Activated CD8-positive, alpha-beta T cell treated with anti-CD3 and anti-CD28 coated beads for 36 hours (primary cell): ENCODE measurements around the gene MASTL. TPM values are rescaled to one million over a fixed set of nuclear protein-coding genes. Genes with fewer than 3 reads are reported as not detected.

Source experiments
- ATAC-seq: fragments of 200-7000 bp; cut with Tn5 transposase; one replicate; pipeline ENCODE4 v1.10.0; 2021; ENCODE audit warnings: mild to moderate bottlenecking, moderate library complexity
- CTCF ChIA-PET: fragments of 350-600 bp; sonication (Branson Sonifier 250); formaldehyde crosslinking; loops from one replicate; lab custom pipeline; 2021; ENCODE audit warnings: antibody characterized with exemption; lab: Charles Lee
- POLR2A ChIA-PET: fragments of 350-600 bp; sonication (Branson Sonifier 250); formaldehyde crosslinking; loops from one replicate; lab custom pipeline; 2021; ENCODE audit warnings: antibody characterized with exemption; lab: Charles Lee
- DNase-seq: peaks from one replicate; pipeline ENCODE4 v3.0.0-alpha.2; 2020
- H3K27ac Mint-ChIP-seq: one replicate; pipeline ENCODE4 v1.8.0; 2021; ENCODE audit warnings: mild to moderate bottlenecking, mixed read lengths
- H3K27me3 Mint-ChIP-seq: one replicate; pipeline ENCODE4 v1.8.0; 2021; ENCODE audit warnings: mixed read lengths
- H3K36me3 Mint-ChIP-seq: one replicate; pipeline ENCODE4 v1.8.0; 2021; ENCODE audit warnings: low read depth, mixed read lengths
- H3K4me1 Mint-ChIP-seq: one replicate; pipeline ENCODE4 v1.8.0; 2021; ENCODE audit warnings: low read depth, mixed read lengths
- H3K4me3 Mint-ChIP-seq: one replicate; pipeline ENCODE4 v1.8.0; 2021; ENCODE audit warnings: mild to moderate bottlenecking, moderate library complexity, mixed read lengths
- H3K9me3 Mint-ChIP-seq: one replicate; pipeline ENCODE4 v1.8.0; 2021; ENCODE audit warnings: mixed read lengths
- intact Hi-C: fragments of 100-400 bp; cut with micrococcal nuclease; formaldehyde crosslinking; loops from one replicate; pipeline ENCODE4 v1.10.0; 2022
- total RNA-seq, 2 experiments: library from RNA; stranded (reverse); gene quantifications; one replicate each; pipeline ENCODE4 v1.2.3, GENCODE V29; 2021
- TF ChIP-seq, protein P1 (sequence below): fragments of 200-600 bp; IDR thresholded peaks from one replicate; pipeline ENCODE4 v1.8.0; 2022; ENCODE audit warnings: antibody characterized with exemption, mild to moderate bottlenecking

MASTL gene
- total RNA-seq, 2 experiments from 2014 or later = 40.5 to 43.6 TPM

DNA sequence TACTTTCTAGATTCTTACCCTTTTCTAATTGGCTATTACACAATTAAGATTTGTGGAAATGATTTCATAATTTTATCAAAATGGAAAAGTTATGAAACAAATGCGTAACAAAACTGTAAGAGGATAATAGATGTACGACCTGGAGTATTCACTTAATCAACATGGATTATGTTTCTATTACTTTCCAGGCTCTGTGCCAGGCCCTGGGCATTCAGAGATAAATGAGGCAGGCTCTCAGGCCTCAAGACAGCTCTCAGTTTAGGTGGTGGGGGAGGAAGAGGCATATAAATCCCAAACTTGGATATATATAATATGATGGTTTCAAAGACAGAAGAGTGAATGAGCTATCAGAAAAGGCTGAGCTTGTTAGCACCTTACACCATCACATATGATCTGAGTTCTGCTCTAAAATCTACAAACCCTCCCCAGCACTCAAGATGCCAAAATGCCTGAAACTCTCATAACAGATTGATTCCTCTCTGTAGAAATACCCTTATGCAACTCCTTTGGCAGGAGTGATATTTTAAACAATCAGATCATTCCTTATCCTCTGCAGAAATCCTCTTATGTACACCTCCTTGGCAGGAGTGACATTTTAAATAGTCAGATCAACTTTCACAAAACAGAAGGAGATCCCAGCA is 42.9 kb downstream of the MASTL start:
- DNase-seq (no peak), ATAC-seq (no peak)
- TF ChIP-seq, protein P1, sequence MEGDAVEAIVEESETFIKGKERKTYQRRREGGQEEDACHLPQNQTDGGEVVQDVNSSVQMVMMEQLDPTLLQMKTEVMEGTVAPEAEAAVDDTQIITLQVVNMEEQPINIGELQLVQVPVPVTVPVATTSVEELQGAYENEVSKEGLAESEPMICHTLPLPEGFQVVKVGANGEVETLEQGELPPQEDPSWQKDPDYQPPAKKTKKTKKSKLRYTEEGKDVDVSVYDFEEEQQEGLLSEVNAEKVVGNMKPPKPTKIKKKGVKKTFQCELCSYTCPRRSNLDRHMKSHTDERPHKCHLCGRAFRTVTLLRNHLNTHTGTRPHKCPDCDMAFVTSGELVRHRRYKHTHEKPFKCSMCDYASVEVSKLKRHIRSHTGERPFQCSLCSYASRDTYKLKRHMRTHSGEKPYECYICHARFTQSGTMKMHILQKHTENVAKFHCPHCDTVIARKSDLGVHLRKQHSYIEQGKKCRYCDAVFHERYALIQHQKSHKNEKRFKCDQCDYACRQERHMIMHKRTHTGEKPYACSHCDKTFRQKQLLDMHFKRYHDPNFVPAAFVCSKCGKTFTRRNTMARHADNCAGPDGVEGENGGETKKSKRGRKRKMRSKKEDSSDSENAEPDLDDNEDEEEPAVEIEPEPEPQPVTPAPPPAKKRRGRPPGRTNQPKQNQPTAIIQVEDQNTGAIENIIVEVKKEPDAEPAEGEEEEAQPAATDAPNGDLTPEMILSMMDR = no peak
- Mint-ChIP-seq H3K36me3 (peaks cover 2% of the 10 kb centered on the region), H3K4me1 (no peaks in the 10 kb centered on the region), H3K9me3 (no peaks in the 10 kb centered on the region), H3K27me3 (no peaks in the 10 kb centered on the region), H3K4me3 (no peak overlapping the region), H3K27ac (no peak overlapping the region)
- CTCF ChIA-PET = no interaction called here
- intact Hi-C loops = no loop called here
- POLR2A ChIA-PET = interaction anchor here (0.8 to 0.9 kb wide), 2 partner anchors 24 to 82 kb away, joined by 3 read pairs; no protein-coding TSS in a partner anchor

DNA sequence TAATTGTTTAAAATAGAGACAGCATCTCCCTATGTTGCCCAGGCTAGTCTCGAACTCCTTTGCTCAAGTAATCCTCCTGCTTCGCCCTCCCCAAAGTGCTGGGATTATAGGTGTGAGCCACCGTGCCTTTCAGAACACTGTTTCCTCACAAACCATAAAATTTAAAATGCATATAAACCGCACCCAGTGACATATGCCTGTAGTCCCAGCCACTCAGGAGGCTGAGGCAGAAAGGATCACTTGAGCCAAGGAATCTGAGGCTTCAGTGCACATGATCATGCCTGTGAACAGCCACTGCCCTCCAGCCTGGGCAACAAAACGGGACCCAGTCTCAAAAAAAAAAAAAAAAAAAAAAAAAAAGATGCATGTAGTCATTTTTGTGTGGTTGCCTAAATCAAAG is 48.7 kb downstream of the MASTL start:
- DNase-seq (no peak), ATAC-seq (no peak)
- CTCF ChIA-PET = no interaction called here
- H3K27ac Mint-ChIP-seq = no peak overlapping the region
- TF ChIP-seq, protein P1 = no peak
- POLR2A ChIA-PET = no interaction called here
- intact Hi-C loops = no loop called here
- no peak overlapping the region for H3K4me3 Mint-ChIP-seq
- H3K27me3 Mint-ChIP-seq = no peaks in the 10 kb centered on the region
- H3K36me3 Mint-ChIP-seq = peaks cover 12% of the 10 kb centered on the region
- no peaks in the 10 kb centered on the region for H3K4me1 Mint-ChIP-seq
- H3K9me3 Mint-ChIP-seq = no peaks in the 10 kb centered on the region

DNA sequence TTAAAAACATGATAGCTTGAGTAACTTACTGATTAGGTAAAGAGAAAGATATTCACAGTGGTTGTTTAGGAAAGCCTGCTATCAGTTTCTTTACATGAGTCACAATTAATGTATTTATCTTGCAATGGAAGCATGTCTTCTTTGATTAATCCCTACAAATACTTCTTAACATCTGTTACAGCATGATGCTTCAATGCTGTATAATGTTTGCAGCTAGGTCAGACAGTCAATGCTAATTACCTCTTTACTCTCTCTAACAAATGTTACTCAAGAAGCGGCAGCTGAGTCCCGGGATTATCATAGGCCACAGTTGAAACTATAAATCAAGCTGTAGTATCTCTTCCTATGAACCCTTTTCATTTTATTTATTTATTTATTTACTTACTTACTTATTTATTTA is 52.2 kb downstream of the MASTL start:
- H3K4me3 Mint-ChIP-seq = no peak overlapping the region
- no peaks in the 10 kb centered on the region for H3K9me3 Mint-ChIP-seq
- ATAC-seq (no peak), DNase-seq (no peak)
- ChIA-PET POLR2A (no interaction called here), CTCF (interaction anchor here (1.3 kb wide), 1 partner anchor 17 kb away, joined by 4 read pairs; no protein-coding TSS in a partner anchor)
- H3K4me1 Mint-ChIP-seq = no peaks in the 10 kb centered on the region
- no peak overlapping the region for H3K27ac Mint-ChIP-seq
- TF ChIP-seq, protein P1 = no peak
- H3K36me3 Mint-ChIP-seq = peaks cover 27% of the 10 kb centered on the region
- H3K27me3 Mint-ChIP-seq = no peaks in the 10 kb centered on the region
- intact Hi-C loops = no loop called here

DNA sequence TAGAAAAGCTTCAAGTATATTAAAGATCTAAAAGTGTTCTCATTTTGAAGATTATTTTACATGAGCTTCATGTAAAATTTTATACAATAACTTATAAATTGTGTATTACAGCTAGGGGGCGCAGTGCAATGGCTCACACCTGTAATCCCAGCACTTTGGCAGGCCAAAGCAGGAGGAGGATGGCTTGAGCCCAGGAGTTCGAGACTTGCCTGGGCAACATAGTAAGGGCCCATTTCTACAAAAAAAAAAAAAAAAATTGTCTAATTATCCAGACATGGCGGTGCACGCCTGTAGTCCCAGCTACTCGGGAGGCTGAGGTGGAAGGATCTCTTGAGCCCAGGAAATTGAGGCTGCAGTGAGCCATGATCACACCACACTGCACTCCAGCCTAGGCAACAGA is 68.8 kb downstream of the MASTL start:
- TF ChIP-seq, protein P1 = peak; percentile 76
- Mint-ChIP-seq H3K36me3 (peaks cover 18% of the 10 kb centered on the region), H3K4me1 (peaks cover 19% of the 10 kb centered on the region), H3K27ac (no peak overlapping the region), H3K9me3 (no peaks in the 10 kb centered on the region), H3K4me3 (no peak overlapping the region), H3K27me3 (no peaks in the 10 kb centered on the region)
- DNase-seq = peak; percentile 64
- intact Hi-C loops = loop anchor here (10.0 kb wide), 1 partner anchor 141 kb away; no protein-coding TSS in a partner anchor
- ATAC-seq = peak; percentile 55
- POLR2A ChIA-PET = interaction anchor here (0.5 to 0.8 kb wide), 3 partner anchors 16 to 23 kb away, joined by 3 read pairs; no protein-coding TSS in a partner anchor
- CTCF ChIA-PET = interaction anchor here (0.6 to 2.6 kb wide), 31 partner anchors 8 to 1460 kb away, joined by 3 to 41 read pairs (median 3); no protein-coding TSS in a partner anchor

DNA sequence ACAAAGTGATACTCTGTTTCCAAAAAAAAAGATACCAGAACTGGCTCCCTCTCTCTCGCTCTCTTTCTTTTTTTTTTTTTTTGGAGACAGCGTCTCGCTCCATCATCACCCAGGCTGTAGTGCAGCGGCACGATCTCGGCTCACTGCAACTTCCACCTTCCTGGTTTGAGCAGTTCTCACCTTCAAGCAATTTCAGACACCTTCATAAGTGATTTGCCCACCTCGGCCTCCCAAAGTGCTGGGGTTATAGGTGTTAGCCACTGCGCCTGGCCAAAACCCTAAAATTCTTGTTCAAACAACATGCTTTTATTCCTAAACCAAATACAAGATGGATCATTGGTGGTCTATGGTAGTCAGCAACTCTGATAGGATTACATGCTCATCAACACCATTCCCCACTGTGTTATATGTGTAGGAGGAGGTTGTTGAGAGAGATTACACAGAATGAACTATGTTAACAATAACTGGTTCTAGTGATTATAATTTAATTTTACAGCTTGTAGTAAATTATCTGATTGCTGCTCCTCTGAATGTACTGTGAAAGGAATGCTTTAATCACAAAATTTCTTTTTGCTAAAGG is 69.9 kb downstream of the MASTL start:
- ATAC-seq (peak; percentile 28), DNase-seq (no peak)
- Mint-ChIP-seq H3K36me3 (peaks cover 13% of the 10 kb centered on the region), H3K27ac (peak overlapping the region; percentile 11), H3K27me3 (no peaks in the 10 kb centered on the region), H3K4me1 (peaks cover 19% of the 10 kb centered on the region), H3K9me3 (no peaks in the 10 kb centered on the region), H3K4me3 (no peak overlapping the region)
- ChIA-PET POLR2A (no interaction called here), CTCF (interaction anchor here (1.6 to 2.6 kb wide), 7 partner anchors 11 to 61 kb away, joined by 3 to 41 read pairs (median 4); no protein-coding TSS in a partner anchor)
- intact Hi-C loops = loop anchor here (10.0 kb wide), 1 partner anchor 140 kb away; no protein-coding TSS in a partner anchor
- TF ChIP-seq, protein P1 = no peak
